HepG2 (cell line): ENCODE data around the gene SSBP1. TPM values are rescaled to one million over a fixed set of nuclear protein-coding genes. Genes with fewer than 3 reads are reported as not detected.

Source experiments
- CHD2 ChIP-seq: IDR thresholded peaks from 2 replicates; pipeline ENCODE4 v1.6.1; 2011; ENCODE audit warnings: low read depth, low read length, improper control_type of control experiment
- EZH2 ChIP-seq: conservative IDR thresholded peaks from 2 replicates; pipeline ENCODE4 v1.6.1; 2012; ENCODE audit warnings: mild to moderate bottlenecking, low read depth, low read length, moderate library complexity
- FOXJ3 ChIP-seq: sonication (generic); formaldehyde crosslinking; IDR thresholded peaks from 2 replicates; pipeline ENCODE4 v1.4.0; 2020; ENCODE audit warnings: missing genetic modification reagents, mild to moderate bottlenecking, borderline replicate concordance
- POLR2AphosphoS2 ChIP-seq: IDR thresholded peaks from 2 replicates; pipeline ENCODE4 v1.6.1; 2011; ENCODE audit warnings: low read depth, low read length, improper control_type of control experiment
- ZNF12 ChIP-seq: sonication (generic); formaldehyde crosslinking; IDR thresholded peaks from 2 replicates; pipeline ENCODE4 v1.5.0; 2020; ENCODE audit warnings: missing genetic modification reagents
- ZNF607 ChIP-seq: sonication (generic); formaldehyde crosslinking; IDR thresholded peaks from 2 replicates; pipeline ENCODE4 v1.5.1; 2020; ENCODE audit warnings: missing genetic modification reagents, mild to moderate bottlenecking, borderline replicate concordance
- ZZZ3 ChIP-seq: sonication (generic); formaldehyde crosslinking; IDR thresholded peaks from 2 replicates; pipeline ENCODE4 v1.4.0; 2020; ENCODE audit warnings: missing genetic modification reagents, mild to moderate bottlenecking, borderline replicate concordance
- polyA plus RNA-seq, 8 experiments: library from polyadenylated mRNA; depleted of rRNA in 3 of 8; stranded (reverse) in 7 of 8; unstranded in 1 of 8; fragments of >200 nt; fragmentation: Illumina TruSeq in 4 of 8; extraction: Trizol in 4 of 8; gene quantifications; 2 replicates each; pipeline versions ENCODE4 v1.2.1 to v1.2.3, GENCODE V29; 2011 to 2016; ENCODE audit warnings: low read depth in 4 of 8, missing spikeins in 1 of 8, mixed read lengths in 1 of 8; ENCODE audit not compliant: insufficient read depth in 1 of 8
- total RNA-seq, 5 experiments: library from RNA; depleted of rRNA; stranded (reverse); fragments of >200 nt; fragmentation: Illumina TruSeq; extraction: Trizol; gene quantifications; 2 replicates each; pipeline ENCODE4 v1.2.3, GENCODE V29; 2016; ENCODE audit warnings: low read depth in 1 of 5
- TF ChIP-seq, protein P1 (sequence below): sonication (generic); formaldehyde crosslinking; IDR thresholded peaks from one replicate; pipeline ENCODE4 v1.5.1; 2020; ENCODE audit warnings: mild to moderate bottlenecking, missing genetic modification reagents; ENCODE audit errors: not compliant biosample characterization
- TF ChIP-seq, protein P2 (sequence below): sonication (generic); formaldehyde crosslinking; IDR thresholded peaks from 2 replicates; pipeline ENCODE4 v1.5.1; 2020; ENCODE audit warnings: missing genetic modification reagents, mild to moderate bottlenecking, borderline replicate concordance
- TF ChIP-seq, protein P3 (sequence below): sonication (generic); formaldehyde crosslinking; IDR thresholded peaks from 2 replicates; pipeline ENCODE4 v1.8.0; 2022; ENCODE audit warnings: missing genetic modification reagents, mild to moderate bottlenecking, inconsistent platforms, borderline replicate concordance
- TF ChIP-seq, protein P4 (sequence below): sonication (generic); formaldehyde crosslinking; IDR thresholded peaks from 2 replicates; pipeline ENCODE4 v1.8.1; 2023; ENCODE audit warnings: missing genetic modification reagents, inconsistent platforms, borderline replicate concordance
- TF ChIP-seq, protein P5 (sequence below): sonication (generic); formaldehyde crosslinking; IDR thresholded peaks from 2 replicates; pipeline ENCODE4 v1.4.0; 2020; ENCODE audit warnings: missing genetic modification reagents, borderline replicate concordance

The SSBP1 gene
- total and polyA plus RNA-seq, 2 of the 13 experiments (the other 11 are each of a cell fraction or from before 2014, with no cell fraction given) = 64.4 to 254 TPM

DNA sequence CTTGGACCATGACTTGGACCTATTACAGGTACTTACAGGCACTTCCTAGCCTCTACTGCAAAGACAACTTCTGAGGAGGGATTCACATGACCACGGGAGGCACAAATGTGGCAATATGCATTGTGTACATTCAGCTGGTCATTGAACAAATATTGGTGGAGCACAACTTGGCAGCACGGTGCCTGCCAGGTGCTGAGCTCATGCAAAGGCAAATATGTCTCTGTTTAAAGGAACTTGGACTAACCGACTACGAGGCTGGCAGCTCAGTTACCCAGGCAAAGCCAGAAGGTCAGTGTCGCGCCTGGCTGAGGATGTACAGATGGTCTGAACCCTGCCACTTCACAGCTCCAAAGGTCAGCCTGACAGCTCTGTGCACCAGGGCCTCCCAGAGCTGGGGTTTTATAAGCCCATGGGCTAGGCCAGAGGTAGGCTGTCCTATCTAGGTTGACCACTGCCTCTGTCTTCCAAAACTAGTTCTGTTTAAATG is 42.3 kb upstream of the SSBP1 start (continued):
- TF ChIP-seq, protein P1, sequence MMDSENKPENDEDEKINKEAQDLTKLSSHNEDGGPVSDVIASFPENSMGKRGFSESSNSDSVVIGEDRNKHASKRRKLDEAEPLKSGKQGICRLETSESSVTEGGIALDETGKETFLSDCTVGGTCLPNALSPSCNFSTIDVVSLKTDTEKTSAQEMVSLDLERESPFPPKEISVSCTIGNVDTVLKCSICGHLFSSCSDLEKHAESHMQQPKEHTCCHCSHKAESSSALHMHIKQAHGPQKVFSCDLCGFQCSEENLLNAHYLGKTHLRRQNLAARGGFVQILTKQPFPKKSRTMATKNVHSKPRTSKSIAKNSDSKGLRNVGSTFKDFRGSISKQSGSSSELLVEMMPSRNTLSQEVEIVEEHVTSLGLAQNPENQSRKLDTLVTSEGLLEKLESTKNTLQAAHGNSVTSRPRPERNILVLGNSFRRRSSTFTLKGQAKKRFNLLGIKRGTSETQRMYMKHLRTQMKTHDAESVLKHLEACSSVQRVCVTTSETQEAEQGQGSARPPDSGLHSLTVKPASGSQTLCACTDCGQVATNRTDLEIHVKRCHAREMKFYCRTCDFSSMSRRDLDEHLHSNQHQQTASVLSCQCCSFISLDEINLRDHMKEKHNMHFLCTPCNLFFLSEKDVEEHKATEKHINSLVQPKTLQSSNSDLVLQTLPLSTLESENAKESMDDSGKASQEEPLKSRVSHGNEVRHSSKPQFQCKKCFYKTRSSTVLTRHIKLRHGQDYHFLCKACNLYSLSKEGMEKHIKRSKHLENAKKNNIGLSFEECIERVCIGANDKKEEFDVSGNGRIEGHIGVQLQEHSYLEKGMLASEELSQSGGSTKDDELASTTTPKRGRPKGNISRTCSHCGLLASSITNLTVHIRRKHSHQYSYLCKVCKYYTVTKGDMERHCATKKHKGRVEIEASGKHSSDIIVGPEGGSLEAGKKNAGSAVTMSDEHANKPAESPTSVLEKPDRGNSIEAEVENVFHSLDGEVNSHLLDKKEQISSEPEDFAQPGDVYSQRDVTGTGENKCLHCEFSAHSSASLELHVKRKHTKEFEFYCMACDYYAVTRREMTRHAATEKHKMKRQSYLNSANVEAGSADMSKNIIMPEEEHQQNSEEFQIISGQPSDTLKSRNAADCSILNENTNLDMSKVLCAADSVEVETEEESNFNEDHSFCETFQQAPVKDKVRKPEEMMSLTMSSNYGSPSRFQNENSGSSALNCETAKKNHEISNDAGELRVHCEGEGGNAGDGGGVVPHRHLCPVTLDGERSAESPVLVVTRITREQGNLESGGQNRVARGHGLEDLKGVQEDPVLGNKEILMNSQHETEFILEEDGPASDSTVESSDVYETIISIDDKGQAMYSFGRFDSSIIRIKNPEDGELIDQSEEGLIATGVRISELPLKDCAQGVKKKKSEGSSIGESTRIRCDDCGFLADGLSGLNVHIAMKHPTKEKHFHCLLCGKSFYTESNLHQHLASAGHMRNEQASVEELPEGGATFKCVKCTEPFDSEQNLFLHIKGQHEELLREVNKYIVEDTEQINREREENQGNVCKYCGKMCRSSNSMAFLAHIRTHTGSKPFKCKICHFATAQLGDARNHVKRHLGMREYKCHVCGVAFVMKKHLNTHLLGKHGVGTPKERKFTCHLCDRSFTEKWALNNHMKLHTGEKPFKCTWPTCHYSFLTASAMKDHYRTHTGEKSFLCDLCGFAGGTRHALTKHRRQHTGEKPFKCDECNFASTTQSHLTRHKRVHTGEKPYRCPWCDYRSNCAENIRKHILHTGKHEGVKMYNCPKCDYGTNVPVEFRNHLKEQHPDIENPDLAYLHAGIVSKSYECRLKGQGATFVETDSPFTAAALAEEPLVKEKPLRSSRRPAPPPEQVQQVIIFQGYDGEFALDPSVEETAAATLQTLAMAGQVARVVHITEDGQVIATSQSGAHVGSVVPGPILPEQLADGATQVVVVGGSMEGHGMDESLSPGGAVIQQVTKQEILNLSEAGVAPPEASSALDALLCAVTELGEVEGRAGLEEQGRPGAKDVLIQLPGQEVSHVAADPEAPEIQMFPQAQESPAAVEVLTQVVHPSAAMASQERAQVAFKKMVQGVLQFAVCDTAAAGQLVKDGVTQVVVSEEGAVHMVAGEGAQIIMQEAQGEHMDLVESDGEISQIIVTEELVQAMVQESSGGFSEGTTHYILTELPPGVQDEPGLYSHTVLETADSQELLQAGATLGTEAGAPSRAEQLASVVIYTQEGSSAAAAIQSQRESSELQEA (CRISPR knock-in tag) = no peak
- TF ChIP-seq, protein P2, sequence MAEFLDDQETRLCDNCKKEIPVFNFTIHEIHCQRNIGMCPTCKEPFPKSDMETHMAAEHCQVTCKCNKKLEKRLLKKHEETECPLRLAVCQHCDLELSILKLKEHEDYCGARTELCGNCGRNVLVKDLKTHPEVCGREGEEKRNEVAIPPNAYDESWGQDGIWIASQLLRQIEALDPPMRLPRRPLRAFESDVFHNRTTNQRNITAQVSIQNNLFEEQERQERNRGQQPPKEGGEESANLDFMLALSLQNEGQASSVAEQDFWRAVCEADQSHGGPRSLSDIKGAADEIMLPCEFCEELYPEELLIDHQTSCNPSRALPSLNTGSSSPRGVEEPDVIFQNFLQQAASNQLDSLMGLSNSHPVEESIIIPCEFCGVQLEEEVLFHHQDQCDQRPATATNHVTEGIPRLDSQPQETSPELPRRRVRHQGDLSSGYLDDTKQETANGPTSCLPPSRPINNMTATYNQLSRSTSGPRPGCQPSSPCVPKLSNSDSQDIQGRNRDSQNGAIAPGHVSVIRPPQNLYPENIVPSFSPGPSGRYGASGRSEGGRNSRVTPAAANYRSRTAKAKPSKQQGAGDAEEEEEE (CRISPR knock-in tag) = no peak
- TF ChIP-seq ZZZ3 (CRISPR knock-in tag) = no peak
- no peak for TF ChIP-seq CHD2
- TF ChIP-seq, protein P3, sequence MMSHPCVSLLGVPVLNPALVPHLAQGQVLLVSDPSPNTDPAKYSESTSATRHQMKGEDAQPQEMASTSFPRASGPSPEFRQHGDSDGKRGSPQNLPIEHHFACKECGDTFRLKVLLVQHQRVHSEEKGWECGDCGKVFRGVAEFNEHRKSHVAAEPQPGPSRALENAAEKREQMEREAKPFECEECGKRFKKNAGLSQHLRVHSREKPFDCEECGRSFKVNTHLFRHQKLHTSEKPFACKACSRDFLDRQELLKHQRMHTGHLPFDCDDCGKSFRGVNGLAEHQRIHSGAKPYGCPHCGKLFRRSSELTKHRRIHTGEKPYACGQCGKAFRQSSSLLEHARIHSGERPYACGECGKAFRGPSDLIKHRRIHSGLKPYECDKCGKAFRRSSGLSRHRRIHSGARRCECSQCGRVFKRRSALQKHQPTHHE (CRISPR knock-in tag) = no peak
- no peak for TF ChIP-seq EZH2
- TF ChIP-seq, protein P4, sequence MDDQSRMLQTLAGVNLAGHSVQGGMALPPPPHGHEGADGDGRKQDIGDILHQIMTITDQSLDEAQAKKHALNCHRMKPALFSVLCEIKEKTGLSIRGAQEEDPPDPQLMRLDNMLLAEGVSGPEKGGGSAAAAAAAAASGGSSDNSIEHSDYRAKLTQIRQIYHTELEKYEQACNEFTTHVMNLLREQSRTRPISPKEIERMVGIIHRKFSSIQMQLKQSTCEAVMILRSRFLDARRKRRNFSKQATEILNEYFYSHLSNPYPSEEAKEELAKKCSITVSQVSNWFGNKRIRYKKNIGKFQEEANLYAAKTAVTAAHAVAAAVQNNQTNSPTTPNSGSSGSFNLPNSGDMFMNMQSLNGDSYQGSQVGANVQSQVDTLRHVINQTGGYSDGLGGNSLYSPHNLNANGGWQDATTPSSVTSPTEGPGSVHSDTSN (CRISPR knock-in tag) = no peak
- no peak for TF ChIP-seq ZNF12 (CRISPR knock-in tag)
- TF ChIP-seq POLR2AphosphoS2 = no peak
- no peak; the same call in 1 of the 2 replicates for TF ChIP-seq FOXJ3 (CRISPR knock-in tag)
- TF ChIP-seq, protein P5, sequence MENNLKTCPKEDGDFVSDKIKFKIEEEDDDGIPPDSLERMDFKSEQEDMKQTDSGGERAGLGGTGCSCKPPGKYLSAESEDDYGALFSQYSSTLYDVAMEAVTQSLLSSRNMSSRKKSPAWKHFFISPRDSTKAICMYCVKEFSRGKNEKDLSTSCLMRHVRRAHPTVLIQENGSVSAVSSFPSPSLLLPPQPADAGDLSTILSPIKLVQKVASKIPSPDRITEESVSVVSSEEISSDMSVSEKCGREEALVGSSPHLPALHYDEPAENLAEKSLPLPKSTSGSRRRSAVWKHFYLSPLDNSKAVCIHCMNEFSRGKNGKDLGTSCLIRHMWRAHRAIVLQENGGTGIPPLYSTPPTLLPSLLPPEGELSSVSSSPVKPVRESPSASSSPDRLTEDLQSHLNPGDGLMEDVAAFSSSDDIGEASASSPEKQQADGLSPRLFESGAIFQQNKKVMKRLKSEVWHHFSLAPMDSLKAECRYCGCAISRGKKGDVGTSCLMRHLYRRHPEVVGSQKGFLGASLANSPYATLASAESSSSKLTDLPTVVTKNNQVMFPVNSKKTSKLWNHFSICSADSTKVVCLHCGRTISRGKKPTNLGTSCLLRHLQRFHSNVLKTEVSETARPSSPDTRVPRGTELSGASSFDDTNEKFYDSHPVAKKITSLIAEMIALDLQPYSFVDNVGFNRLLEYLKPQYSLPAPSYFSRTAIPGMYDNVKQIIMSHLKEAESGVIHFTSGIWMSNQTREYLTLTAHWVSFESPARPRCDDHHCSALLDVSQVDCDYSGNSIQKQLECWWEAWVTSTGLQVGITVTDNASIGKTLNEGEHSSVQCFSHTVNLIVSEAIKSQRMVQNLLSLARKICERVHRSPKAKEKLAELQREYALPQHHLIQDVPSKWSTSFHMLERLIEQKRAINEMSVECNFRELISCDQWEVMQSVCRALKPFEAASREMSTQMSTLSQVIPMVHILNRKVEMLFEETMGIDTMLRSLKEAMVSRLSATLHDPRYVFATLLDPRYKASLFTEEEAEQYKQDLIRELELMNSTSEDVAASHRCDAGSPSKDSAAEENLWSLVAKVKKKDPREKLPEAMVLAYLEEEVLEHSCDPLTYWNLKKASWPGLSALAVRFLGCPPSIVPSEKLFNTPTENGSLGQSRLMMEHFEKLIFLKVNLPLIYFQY (CRISPR knock-in tag) = no peak
- no peak for TF ChIP-seq ZNF607 (CRISPR knock-in tag)
